Hematopoietic multipotent progenitor cell (in vitro differentiated cells): ENCODE data around the gene USP47. TPM values are rescaled to one million over a fixed set of nuclear protein-coding genes. Genes with fewer than 3 reads are reported as not detected.

Experiments used
- DNase-seq, 3 donors: peaks; one replicate each; pipeline ENCODE4 v3.0.0-alpha.2; 2011 to 2015; ENCODE audit warnings: low read depth in 2 of 3, low spot score in 2 of 3
- total RNA-seq: library from RNA; depleted of rRNA; stranded (reverse); fragments of >200 nt; gene quantifications from one replicate; pipeline ENCODE4 v1.2.3, GENCODE V29; 2012

Gene USP47
- total RNA-seq, 1 donor: 32.6 TPM

- DNase-seq: no peak
Measured at GRCh38 chr11:11992257-11993212, 150.8 kb downstream of the USP47 start.

GRCh38 chr11:11993839-11994238, 152.1 kb downstream of the USP47 start:
- DNase-seq: no peak

GRCh38 chr11:11995601-11996000, 153.8 kb downstream of the USP47 start:
- DNase-seq: no peak

- DNase-seq: no peak
Measured at GRCh38 chr11:11996321-11997048, 154.7 kb downstream of the USP47 start.

GRCh38 chr11:11997049-11997322, 155.2 kb downstream of the USP47 start:
- no peak for DNase-seq

- no peak for DNase-seq
Measured at GRCh38 chr11:11998091-11998781, 156.5 kb downstream of the USP47 start.

GRCh38 chr11:12001186-12001585, 159.4 kb downstream of the USP47 start:
- DNase-seq: no peak

GRCh38 chr11:12003336-12003735, 161.6 kb downstream of the USP47 start:
- DNase-seq: no peak

GRCh38 chr11:12003815-12004214, 162.0 kb downstream of the USP47 start:
- DNase-seq: no peak

GRCh38 chr11:12005061-12005460, 163.3 kb downstream of the USP47 start:
- DNase-seq: no peak

- no peak for DNase-seq
Measured at GRCh38 chr11:12005476-12005875, 163.7 kb downstream of the USP47 start.

- DNase-seq: no peak
Measured at GRCh38 chr11:12006552-12007229, 164.9 kb downstream of the USP47 start.

GRCh38 chr11:12007230-12007593, 165.4 kb downstream of the USP47 start:
- DNase-seq: no peak

- no peak for DNase-seq
Measured at GRCh38 chr11:12007769-12008737, 166.3 kb downstream of the USP47 start, which contains the start of gene DKK3. TSS of gene DKK3 (minus strand) at chr11:12008626. CDS start at chr11:12008582, 44 bp downstream.

Other genes with a start within 250 kb of the USP47 start
- 0.54 TPM for gene GALNT18, start 220.0 kb upstream of the USP47 start, total RNA-seq
- gene DKK3, start 166.7 kb downstream of the USP47 start, total RNA-seq: not detected